Panc1 (cell line): Measurements from ENCODE around the gene RGS6.

Source experiments
- POLR2AphosphoS5 ChIP-seq: IDR thresholded peaks from 2 replicates; pipeline ENCODE4 v1.6.1; 2012; ENCODE audit warnings: mild to moderate bottlenecking, low read depth, low read length, moderate library complexity
- TCF7L2 ChIP-seq: IDR thresholded peaks from 2 replicates; pipeline ENCODE4 v1.6.1; 2011; ENCODE audit warnings: mild to moderate bottlenecking, low read depth, low read length, inconsistent platforms
- TF ChIP-seq, protein P1 (sequence below): fragments of 450-650 bp; IDR thresholded peaks from 2 replicates; pipeline ENCODE4 v1.5.1; 2017; ENCODE audit warnings: mild to moderate bottlenecking
- TF ChIP-seq, protein P2 (sequence below), 2 experiments: IDR thresholded peaks; 2 replicates each; pipeline ENCODE4 v1.6.1; 2011 to 2012; ENCODE audit warnings: low read depth in 2 of 2, control low read depth in 1 of 2, low read length in 1 of 2, mild to moderate bottlenecking in 1 of 2, moderate library complexity in 1 of 2; ENCODE audit not compliant: insufficient read depth in 1 of 2

DNA sequence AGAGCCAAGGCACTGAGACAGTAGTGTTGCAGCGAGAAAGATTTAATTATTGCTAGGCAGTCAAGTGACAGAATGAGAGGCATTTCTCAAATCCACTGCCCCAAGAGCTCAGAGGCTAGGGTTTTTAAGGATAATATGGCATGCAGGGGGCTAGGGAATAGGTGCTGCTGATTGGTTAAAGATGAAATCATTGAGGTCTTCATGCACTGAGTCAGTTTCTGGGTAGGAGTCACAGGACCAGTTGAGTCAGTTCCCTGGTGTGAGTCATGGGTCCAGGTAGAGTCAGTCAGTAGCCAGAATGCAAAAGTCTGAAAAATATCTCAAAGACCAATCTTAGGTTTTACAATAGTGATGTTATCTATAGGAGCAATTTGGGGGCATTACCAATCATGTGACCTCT, 323.8 kb downstream of the RGS6 start:
- TF ChIP-seq, protein P1, sequence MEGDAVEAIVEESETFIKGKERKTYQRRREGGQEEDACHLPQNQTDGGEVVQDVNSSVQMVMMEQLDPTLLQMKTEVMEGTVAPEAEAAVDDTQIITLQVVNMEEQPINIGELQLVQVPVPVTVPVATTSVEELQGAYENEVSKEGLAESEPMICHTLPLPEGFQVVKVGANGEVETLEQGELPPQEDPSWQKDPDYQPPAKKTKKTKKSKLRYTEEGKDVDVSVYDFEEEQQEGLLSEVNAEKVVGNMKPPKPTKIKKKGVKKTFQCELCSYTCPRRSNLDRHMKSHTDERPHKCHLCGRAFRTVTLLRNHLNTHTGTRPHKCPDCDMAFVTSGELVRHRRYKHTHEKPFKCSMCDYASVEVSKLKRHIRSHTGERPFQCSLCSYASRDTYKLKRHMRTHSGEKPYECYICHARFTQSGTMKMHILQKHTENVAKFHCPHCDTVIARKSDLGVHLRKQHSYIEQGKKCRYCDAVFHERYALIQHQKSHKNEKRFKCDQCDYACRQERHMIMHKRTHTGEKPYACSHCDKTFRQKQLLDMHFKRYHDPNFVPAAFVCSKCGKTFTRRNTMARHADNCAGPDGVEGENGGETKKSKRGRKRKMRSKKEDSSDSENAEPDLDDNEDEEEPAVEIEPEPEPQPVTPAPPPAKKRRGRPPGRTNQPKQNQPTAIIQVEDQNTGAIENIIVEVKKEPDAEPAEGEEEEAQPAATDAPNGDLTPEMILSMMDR, result no peak
- TF ChIP-seq POLR2AphosphoS5, result no peak
- TF ChIP-seq TCF7L2, result no peak
- TF ChIP-seq, protein P2, sequence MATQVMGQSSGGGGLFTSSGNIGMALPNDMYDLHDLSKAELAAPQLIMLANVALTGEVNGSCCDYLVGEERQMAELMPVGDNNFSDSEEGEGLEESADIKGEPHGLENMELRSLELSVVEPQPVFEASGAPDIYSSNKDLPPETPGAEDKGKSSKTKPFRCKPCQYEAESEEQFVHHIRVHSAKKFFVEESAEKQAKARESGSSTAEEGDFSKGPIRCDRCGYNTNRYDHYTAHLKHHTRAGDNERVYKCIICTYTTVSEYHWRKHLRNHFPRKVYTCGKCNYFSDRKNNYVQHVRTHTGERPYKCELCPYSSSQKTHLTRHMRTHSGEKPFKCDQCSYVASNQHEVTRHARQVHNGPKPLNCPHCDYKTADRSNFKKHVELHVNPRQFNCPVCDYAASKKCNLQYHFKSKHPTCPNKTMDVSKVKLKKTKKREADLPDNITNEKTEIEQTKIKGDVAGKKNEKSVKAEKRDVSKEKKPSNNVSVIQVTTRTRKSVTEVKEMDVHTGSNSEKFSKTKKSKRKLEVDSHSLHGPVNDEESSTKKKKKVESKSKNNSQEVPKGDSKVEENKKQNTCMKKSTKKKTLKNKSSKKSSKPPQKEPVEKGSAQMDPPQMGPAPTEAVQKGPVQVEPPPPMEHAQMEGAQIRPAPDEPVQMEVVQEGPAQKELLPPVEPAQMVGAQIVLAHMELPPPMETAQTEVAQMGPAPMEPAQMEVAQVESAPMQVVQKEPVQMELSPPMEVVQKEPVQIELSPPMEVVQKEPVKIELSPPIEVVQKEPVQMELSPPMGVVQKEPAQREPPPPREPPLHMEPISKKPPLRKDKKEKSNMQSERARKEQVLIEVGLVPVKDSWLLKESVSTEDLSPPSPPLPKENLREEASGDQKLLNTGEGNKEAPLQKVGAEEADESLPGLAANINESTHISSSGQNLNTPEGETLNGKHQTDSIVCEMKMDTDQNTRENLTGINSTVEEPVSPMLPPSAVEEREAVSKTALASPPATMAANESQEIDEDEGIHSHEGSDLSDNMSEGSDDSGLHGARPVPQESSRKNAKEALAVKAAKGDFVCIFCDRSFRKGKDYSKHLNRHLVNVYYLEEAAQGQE (IDR thresholded peaks at IDR 0.05; ENCODE audit: insufficient read depth in 1 of 2, low read depth in 2 of 2, low read length in 1 of 2), result no peak
